Effector memory CD4-positive, alpha-beta T cell (primary cell): ENCODE results near the gene HIVEP3.

Experiments used
- DNase-seq, 3 donors: peaks; one replicate each; pipeline ENCODE4 v3.0.0-alpha.2; 2020
- H3K27ac ChIP-seq: 2 replicates; pipeline ENCODE4 v1.7.0; 2013; ENCODE audit warnings: mild to moderate bottlenecking, low read length, moderate library complexity; ENCODE audit not compliant: insufficient read depth, poor library complexity, severe bottlenecking
- H3K27me3 ChIP-seq: replicated peaks from 2 replicates; pipeline ENCODE4 v1.7.0; 2013; ENCODE audit warnings: mild to moderate bottlenecking, low read length; ENCODE audit not compliant: insufficient read depth, control insufficient read depth, poor library complexity, severe bottlenecking
- H3K36me3 ChIP-seq: 2 replicates; pipeline ENCODE4 v1.7.0; 2013; ENCODE audit warnings: mild to moderate bottlenecking, low read length, moderate library complexity; ENCODE audit not compliant: control insufficient read depth, insufficient read depth
- H3K4me1 ChIP-seq: 2 replicates; pipeline ENCODE4 v1.7.0; 2013; ENCODE audit warnings: low read length, mild to moderate bottlenecking; ENCODE audit not compliant: control insufficient read depth, insufficient read depth, poor library complexity, severe bottlenecking
- H3K4me3 ChIP-seq: 2 replicates; pipeline ENCODE4 v1.7.0; 2013; ENCODE audit warnings: low read length, low read depth, mild to moderate bottlenecking; ENCODE audit not compliant: insufficient read depth, poor library complexity, severe bottlenecking
- H3K9me3 ChIP-seq: 2 replicates; pipeline ENCODE4 v1.7.0; 2013; ENCODE audit warnings: mild to moderate bottlenecking, low read length, moderate library complexity; ENCODE audit not compliant: control insufficient read depth

The HIVEP3 gene

DNA sequence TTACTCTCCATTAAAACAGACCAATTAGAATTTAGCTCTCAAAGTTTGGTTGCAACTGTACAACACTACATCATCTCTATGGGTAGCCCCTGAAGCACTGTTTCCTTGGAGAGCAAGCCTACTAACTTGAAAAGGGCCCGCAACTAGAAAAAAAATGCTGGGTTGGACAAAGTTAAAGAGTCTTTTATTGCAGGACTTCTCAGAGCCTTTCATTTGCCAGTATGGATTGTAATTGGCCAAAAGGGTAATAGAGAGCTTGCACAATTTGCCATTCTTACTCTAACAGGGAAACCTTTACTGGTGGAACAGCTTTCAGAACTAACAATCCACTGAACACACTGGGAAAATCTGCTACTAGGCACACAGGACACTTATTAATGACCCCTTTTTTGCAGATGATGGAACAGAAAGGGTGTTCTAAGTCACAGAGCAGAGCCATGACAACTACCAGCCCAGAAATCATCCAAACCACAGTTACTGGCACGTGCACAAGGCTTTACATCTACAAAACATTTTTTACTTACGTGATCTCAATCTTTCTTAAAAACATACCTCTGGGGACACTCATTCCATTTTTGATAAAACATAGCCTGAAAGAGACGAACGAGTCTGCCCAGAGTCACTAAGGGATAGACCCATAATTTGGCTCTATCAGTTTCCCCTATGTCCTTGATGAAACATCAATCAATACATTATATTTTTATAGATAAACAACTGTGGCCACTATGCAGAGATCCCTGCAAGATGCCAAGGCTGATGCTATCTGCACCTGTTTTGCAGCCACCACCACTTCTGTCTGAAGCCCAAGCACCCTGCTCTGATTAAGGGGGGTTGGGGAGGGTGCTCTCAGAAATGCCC is 257.9 kb downstream of the HIVEP3 start:
- Histone ChIP-seq H3K27me3 (no peaks in the 10 kb centered on the region), H3K36me3 (no peaks in the 10 kb centered on the region), H3K9me3 (no peaks in the 10 kb centered on the region), H3K4me1 (peaks cover 11% of the 10 kb centered on the region), H3K4me3 (peak overlapping the region; percentile 53), H3K27ac (no peak overlapping the region)
- DNase-seq: no peak

GRCh38 chr1:41659903-41660302 is 258.8 kb downstream of the HIVEP3 start:
- no peak for DNase-seq
- Histone ChIP-seq H3K27ac (no peak overlapping the region), H3K4me1 (peaks cover 5% of the 10 kb centered on the region), H3K27me3 (no peaks in the 10 kb centered on the region), H3K4me3 (no peak overlapping the region), H3K36me3 (no peaks in the 10 kb centered on the region), H3K9me3 (no peaks in the 10 kb centered on the region)

GRCh38 chr1:41659159-41659495 is 259.6 kb downstream of the HIVEP3 start:
- Histone ChIP-seq H3K4me3 (no peak overlapping the region), H3K9me3 (no peaks in the 10 kb centered on the region), H3K27ac (no peak overlapping the region), H3K27me3 (no peaks in the 10 kb centered on the region), H3K4me1 (peaks cover 5% of the 10 kb centered on the region), H3K36me3 (no peaks in the 10 kb centered on the region)
- no peak for DNase-seq

DNA sequence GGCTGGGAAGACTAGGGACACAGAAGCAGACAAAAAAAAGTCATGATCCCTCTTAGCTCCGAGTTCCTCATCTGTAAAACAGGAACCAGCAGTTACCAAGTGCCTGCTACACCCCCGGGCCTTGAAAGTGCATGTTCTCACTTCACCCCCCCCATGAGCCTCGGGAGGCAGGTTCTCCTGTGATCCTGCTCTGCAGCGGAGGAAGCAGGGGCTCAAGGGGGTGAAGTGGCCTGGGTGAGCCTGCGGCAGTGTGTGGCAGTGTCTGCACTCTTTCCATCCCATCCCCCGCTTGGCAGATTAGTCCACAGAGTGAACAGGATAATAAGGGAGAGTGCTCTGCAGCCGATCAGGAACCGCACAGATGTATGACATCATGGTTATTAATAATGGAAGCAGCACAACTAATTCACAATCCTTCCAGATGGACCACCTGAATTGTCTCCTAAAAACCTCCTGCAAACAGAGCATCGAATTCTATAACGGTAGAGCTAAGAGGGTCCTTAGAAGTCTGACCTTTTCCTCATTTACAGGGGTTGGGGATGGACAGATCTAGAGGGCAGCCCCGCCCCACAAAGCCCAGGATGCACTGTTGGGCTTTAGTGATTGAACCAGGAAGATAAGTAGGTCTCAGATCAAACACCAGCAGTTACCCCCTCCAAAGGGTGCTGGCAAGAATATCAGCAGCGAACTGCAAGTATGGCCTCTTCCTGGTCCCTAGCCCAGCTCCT is 260.1 kb downstream of the HIVEP3 start:
- H3K27ac ChIP-seq: no peak overlapping the region
- H3K9me3 ChIP-seq: no peaks in the 10 kb centered on the region
- peaks cover 5% of the 10 kb centered on the region for H3K4me1 ChIP-seq
- no peak overlapping the region for H3K4me3 ChIP-seq
- DNase-seq: no peak
- H3K27me3 ChIP-seq: no peaks in the 10 kb centered on the region
- H3K36me3 ChIP-seq: no peaks in the 10 kb centered on the region

DNA sequence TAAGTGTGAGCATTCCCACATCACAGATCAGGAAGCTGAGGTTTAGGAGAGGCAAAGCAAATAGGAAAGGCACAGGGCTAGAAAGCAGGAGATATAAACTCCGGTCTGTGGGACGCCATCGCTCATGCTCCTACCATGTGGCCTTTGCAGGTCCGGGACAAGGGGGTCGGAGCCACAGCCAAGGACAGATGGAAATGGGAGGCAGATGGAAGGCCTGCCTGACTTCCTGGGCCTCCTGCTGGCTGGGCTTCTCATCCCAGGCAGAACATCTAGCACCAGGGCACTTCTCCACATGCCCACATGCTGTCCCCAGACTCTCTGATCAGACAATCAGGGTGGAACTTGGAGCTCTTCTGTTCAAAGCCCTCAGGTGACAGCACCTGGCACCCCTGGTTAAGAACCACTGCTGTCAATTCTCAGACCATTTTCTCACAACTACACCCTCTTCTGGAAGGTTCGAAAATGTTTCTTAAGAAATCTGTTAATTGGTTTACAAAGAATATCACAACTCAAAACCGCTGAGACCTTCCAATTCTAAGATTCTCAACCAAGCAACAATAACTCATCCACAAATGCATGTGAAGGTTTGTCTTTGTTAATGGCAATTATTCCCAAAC is 260.9 kb downstream of the HIVEP3 start:
- Histone ChIP-seq H3K4me3 (no peak overlapping the region), H3K27ac (no peak overlapping the region), H3K4me1 (peaks cover 3% of the 10 kb centered on the region), H3K9me3 (no peaks in the 10 kb centered on the region), H3K36me3 (no peaks in the 10 kb centered on the region), H3K27me3 (no peaks in the 10 kb centered on the region)
- DNase-seq: no peak

DNA sequence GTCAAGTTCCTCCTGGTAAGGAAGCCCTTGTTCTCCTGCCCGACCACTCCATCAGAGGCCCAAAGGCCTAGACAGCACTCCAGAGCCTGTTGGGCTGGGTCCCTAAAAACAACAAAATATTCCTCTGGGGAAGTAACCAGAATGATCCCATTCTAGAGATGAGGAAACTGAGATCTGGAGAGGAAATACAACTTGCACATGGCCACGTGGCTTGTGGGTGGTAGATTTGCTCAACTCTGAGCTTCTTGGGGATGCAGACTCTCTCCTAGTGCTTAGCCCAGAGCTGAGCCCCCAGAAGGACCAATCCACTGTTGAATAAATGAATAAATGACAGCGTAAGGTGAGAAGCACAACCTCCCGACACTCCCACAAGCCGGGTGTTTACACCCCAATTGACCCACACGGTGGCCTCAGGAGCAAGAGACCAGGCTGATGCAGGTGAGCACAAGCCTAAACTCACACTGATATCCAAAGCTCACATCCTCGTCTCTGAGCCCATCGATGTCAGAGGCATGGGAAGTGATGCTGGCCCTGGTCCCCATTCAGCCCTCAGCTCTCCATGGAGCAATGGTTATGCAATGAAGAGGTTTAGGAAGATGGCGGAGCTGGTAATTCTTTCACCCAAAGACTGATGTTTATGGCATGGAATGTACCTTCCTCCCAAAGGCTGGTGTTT is 261.8 kb downstream of the HIVEP3 start:
- no peaks in the 10 kb centered on the region for H3K27me3 ChIP-seq
- no peaks in the 10 kb centered on the region for H3K9me3 ChIP-seq
- no peak overlapping the region for H3K27ac ChIP-seq
- no peak for DNase-seq
- no peak overlapping the region for H3K4me3 ChIP-seq
- H3K36me3 ChIP-seq: no peaks in the 10 kb centered on the region
- H3K4me1 ChIP-seq: no peaks in the 10 kb centered on the region

DNA sequence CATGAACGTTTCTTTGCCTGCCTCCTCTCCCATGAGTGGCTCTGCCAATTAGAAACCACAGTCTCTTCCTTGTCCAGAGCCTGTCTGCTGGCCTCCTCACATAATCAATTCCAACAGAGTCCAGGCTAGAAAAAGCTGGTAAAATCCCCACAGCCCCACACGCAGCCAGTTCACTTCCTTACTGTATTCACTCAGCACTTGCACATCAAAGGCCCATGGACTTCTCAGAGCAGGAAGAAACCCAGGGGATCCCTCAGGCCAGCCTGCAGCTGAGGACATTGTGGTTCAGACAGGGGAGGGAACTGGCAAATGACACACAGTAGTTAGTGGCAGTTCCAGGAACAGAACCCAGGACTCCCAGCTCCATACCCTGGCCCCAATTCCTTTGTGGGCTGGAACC is 262.7 kb downstream of the HIVEP3 start:
- H3K36me3 ChIP-seq: no peaks in the 10 kb centered on the region
- no peaks in the 10 kb centered on the region for H3K27me3 ChIP-seq
- no peaks in the 10 kb centered on the region for H3K4me1 ChIP-seq
- H3K4me3 ChIP-seq: no peak overlapping the region
- no peak for DNase-seq
- no peaks in the 10 kb centered on the region for H3K9me3 ChIP-seq
- no peak overlapping the region for H3K27ac ChIP-seq

DNA sequence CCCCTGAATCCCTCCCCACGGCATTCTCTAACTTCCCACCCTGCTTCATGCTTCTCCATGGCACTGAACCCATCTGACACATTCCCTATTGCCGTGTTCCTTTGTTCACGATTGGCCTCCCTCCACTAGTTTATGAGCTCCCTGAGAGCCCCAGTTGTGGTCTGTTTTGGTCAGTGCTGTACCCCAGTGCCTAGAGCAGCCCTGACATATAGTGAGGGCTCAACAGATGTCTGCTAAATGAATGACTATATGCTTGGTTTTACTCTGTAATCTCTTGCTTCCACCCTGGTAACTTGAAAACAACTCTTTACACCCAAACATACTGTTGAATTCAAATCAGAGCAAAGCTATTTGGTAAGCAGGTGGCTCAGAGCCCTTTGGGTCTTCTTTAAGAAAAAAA is 263.1 kb downstream of the HIVEP3 start:
- H3K27ac ChIP-seq: no peak overlapping the region
- H3K4me1 ChIP-seq: no peaks in the 10 kb centered on the region
- H3K27me3 ChIP-seq: no peaks in the 10 kb centered on the region
- no peaks in the 10 kb centered on the region for H3K36me3 ChIP-seq
- H3K9me3 ChIP-seq: no peaks in the 10 kb centered on the region
- DNase-seq: no peak
- no peak overlapping the region for H3K4me3 ChIP-seq

DNA sequence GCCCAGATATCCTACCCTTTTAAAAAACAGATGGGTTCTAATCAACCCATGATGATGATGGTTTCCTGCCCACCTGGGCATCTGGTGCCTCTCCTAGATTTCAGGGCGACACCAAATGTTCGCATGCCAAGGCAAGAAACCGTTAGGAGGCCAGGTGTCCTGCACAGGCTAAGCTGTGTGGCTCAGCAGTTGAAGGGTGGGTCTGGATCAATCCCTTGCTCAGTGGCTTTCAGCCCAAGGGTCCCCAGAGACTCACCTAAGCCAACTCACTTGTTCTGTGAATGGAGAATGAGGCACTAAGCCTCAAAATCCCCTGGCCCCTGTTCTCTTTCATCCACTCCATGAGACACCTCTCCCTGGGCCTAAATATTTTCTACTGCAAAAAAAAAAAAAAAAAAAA is 265.1 kb downstream of the HIVEP3 start:
- no peak overlapping the region for H3K27ac ChIP-seq
- no peak for DNase-seq
- no peaks in the 10 kb centered on the region for H3K9me3 ChIP-seq
- H3K36me3 ChIP-seq: no peaks in the 10 kb centered on the region
- no peaks in the 10 kb centered on the region for H3K27me3 ChIP-seq
- H3K4me3 ChIP-seq: no peak overlapping the region
- H3K4me1 ChIP-seq: no peaks in the 10 kb centered on the region
